H1 (cell line): ENCODE measurements around the gene COL5A3.

ENCODE experiments used
- CHD2 ChIP-seq: IDR thresholded peaks from 2 replicates; pipeline ENCODE4 v1.6.1; 2012; ENCODE audit warnings: low read length, improper control_type of control experiment
- CTCF ChIP-seq, 3 experiments: IDR thresholded peaks; 1 replicate in 2 of 3; 2 replicates in 1 of 3; pipeline versions ENCODE4 v1.5.1 to v1.6.1; 2011; ENCODE audit warnings: low read length in 3 of 3, mild to moderate bottlenecking in 3 of 3, inconsistent platforms in 2 of 3, low read depth in 1 of 3, moderate library complexity in 1 of 3; ENCODE audit not compliant: insufficient read depth in 1 of 3; ENCODE audit errors: control extremely low read depth in 1 of 3
- KDM1A ChIP-seq: fragments of 200-600, 300-600 bp; sonication (generic); IDR thresholded peaks from 2 replicates; pipeline ENCODE4 v1.7.1; 2016; ENCODE audit warnings: mild to moderate bottlenecking, low read length, borderline replicate concordance

- TF ChIP-seq CHD2, result no peak
- TF ChIP-seq KDM1A, result no peak
- no peak for TF ChIP-seq CTCF (IDR thresholded peaks at IDR 0.05; ENCODE audit: control extremely low read depth in 1 of 3, insufficient read depth in 1 of 3, low read depth in 1 of 3, low read length in 3 of 3)
Measured at GRCh38 chr19:10037809-10038208, 27.5 kb upstream of the COL5A3 start.
